H1 (cell line): ENCODE results near the gene SLC9A3. TPM values are rescaled to one million over a fixed set of nuclear protein-coding genes. Genes with fewer than 3 reads are reported as not detected.

Source experiments
- CTCF ChIA-PET: fragments of 300-600 bp; sonication (Branson Sonifier 250); formaldehyde crosslinking; loops from one replicate; lab custom pipeline; 2021; ENCODE audit not compliant: partially characterized antibody; lab: Charles Lee
- POLR2A ChIA-PET: fragments of 300-600 bp; sonication (Branson Sonifier 250); formaldehyde crosslinking; loops from one replicate; lab custom pipeline; 2021; ENCODE audit warnings: inconsistent platforms; ENCODE audit not compliant: partially characterized antibody; lab: Charles Lee
- DNase-seq, 2 experiments: peaks; one replicate each; pipeline versions ENCODE4 v3.0.0 to v3.0.0-alpha.2; 2010 to 2022; ENCODE audit warnings: low spot score in 2 of 2, low read depth in 1 of 2, mixed read lengths in 1 of 2
- FAIRE-seq: peaks from 2 replicates; lab custom pipeline; 2011; peaks lifted over from hg19 to GRCh38; lab: Jason Lieb, UNC
- H2AFZ ChIP-seq: 2 replicates; pipeline ENCODE4 v1.8.1; 2012; ENCODE audit warnings: low read length, inconsistent platforms
- H2AK5ac ChIP-seq: 2 replicates; pipeline ENCODE4 v1.6.1; 2013; ENCODE audit warnings: low read depth, low read length
- H2BK120ac ChIP-seq: replicated peaks from 2 replicates; pipeline ENCODE3; 2013; ENCODE audit warnings: low read depth, low read length, inconsistent platforms
- H2BK12ac ChIP-seq: 2 replicates; pipeline ENCODE4 v1.6.1; 2013; ENCODE audit warnings: low read depth, low read length
- H2BK15ac ChIP-seq: 2 replicates; pipeline ENCODE4 v1.6.1; 2013; ENCODE audit warnings: low read length
- H2BK20ac ChIP-seq: 2 replicates; pipeline ENCODE4 v1.6.1; 2013; ENCODE audit warnings: low read length
- H2BK5ac ChIP-seq: 2 replicates; pipeline ENCODE4 v1.6.1; 2013; ENCODE audit warnings: low read depth, low read length
- H3K14ac ChIP-seq: 2 replicates; pipeline ENCODE4 v1.6.1; 2013; ENCODE audit warnings: inconsistent platforms; ENCODE audit not compliant: insufficient read length
- H3K18ac ChIP-seq: 2 replicates; pipeline ENCODE4 v1.6.1; 2013; ENCODE audit warnings: low read length; ENCODE audit errors: extremely low read depth
- H3K23ac ChIP-seq: 2 replicates; pipeline ENCODE4 v1.6.1; 2013; ENCODE audit warnings: inconsistent platforms; ENCODE audit not compliant: insufficient read length
- H3K23me2 ChIP-seq: 2 replicates; pipeline ENCODE4 v1.6.1; 2013; ENCODE audit warnings: low read depth, low read length
- H3K27ac ChIP-seq: 2 replicates; pipeline ENCODE4 v1.6.1; 2011; ENCODE audit warnings: low read depth, low read length, inconsistent platforms
- H3K27me3 ChIP-seq, 4 experiments: replicated peaks in 1 of 4; 1 replicate in 1 of 4; 2 replicates in 3 of 4; pipeline versions ENCODE4 v1.6.1 to v1.8.1; 2011 to 2013; ENCODE audit warnings: low read length in 3 of 4, mild to moderate bottlenecking in 3 of 4, inconsistent platforms in 2 of 4, mixed read lengths in 2 of 4, moderate library complexity in 1 of 4; ENCODE audit not compliant: control insufficient read depth in 3 of 4, insufficient read depth in 3 of 4; ENCODE audit errors: extremely low read depth in 1 of 4
- H3K36me3 ChIP-seq, 4 experiments: 2 replicates each; pipeline versions ENCODE4 v1.6.1 to v1.8.1; 2011 to 2013; ENCODE audit warnings: mild to moderate bottlenecking in 4 of 4, low read length in 3 of 4, moderate library complexity in 2 of 4, control low read depth in 1 of 4, inconsistent platforms in 1 of 4; ENCODE audit not compliant: insufficient read depth in 4 of 4, control insufficient read depth in 2 of 4
- H3K4ac ChIP-seq: replicated peaks from 2 replicates; pipeline ENCODE3; 2013; ENCODE audit warnings: low read length, low read depth, mixed read lengths, inconsistent platforms; ENCODE audit not compliant: insufficient read length
- H3K4me1 ChIP-seq, 4 experiments: replicated peaks in 1 of 4; 1 replicate in 1 of 4; 2 replicates in 3 of 4; pipeline versions ENCODE4 v1.6.1 to v1.8.1; 2011 to 2013; ENCODE audit warnings: low read length in 3 of 4, inconsistent platforms in 2 of 4, mixed read lengths in 1 of 4; ENCODE audit not compliant: insufficient read depth in 4 of 4, control insufficient read depth in 3 of 4
- H3K4me2 ChIP-seq, 2 experiments: 2 replicates each; pipeline versions ENCODE4 v1.6.1 to v1.8.1; 2011 to 2013; ENCODE audit warnings: low read depth in 2 of 2, low read length in 2 of 2, control low read depth in 1 of 2, inconsistent platforms in 1 of 2, mild to moderate bottlenecking in 1 of 2; ENCODE audit not compliant: insufficient read depth in 1 of 2
- H3K4me3 ChIP-seq, 4 experiments: fragments of 200-600, 300-600 bp in 1 of 4; sonication (generic), shearing (Covaris generic), sonication (Bioruptor Twin) in 1 of 4; 2 replicates each; pipeline versions ENCODE4 v1.5.1 to v1.8.1; 2011 to 2016; ENCODE audit warnings: low read length in 4 of 4, low read depth in 3 of 4, control low read depth in 2 of 4, inconsistent platforms in 2 of 4, mild to moderate bottlenecking in 2 of 4, mixed read lengths in 1 of 4, moderate library complexity in 1 of 4; ENCODE audit not compliant: insufficient read depth in 2 of 4; ENCODE audit errors: extremely low read depth in 1 of 4
- H3K56ac ChIP-seq: replicated peaks from 2 replicates; pipeline ENCODE3; 2013; ENCODE audit warnings: low read depth, mild to moderate bottlenecking, mixed read lengths, low read length, inconsistent platforms; ENCODE audit not compliant: insufficient read length
- H3K79me1 ChIP-seq: 2 replicates; pipeline ENCODE4 v1.6.1; 2013; ENCODE audit warnings: low read depth, low read length, control low read depth
- H3K79me2 ChIP-seq, 2 experiments: 2 replicates each; pipeline versions ENCODE4 v1.6.1 to v1.8.1; 2012 to 2013; ENCODE audit warnings: low read length in 2 of 2, mild to moderate bottlenecking in 2 of 2, inconsistent platforms in 1 of 2; ENCODE audit not compliant: insufficient read depth in 2 of 2, control insufficient read depth in 1 of 2
- H3K9ac ChIP-seq, 4 experiments: replicated peaks in 1 of 4; 1 replicate in 1 of 4; 2 replicates in 3 of 4; pipeline versions ENCODE4 v1.6.1 to v1.8.1; 2011 to 2013; ENCODE audit warnings: low read depth in 3 of 4, low read length in 3 of 4, control low read depth in 2 of 4, mild to moderate bottlenecking in 2 of 4, moderate library complexity in 2 of 4, inconsistent platforms in 1 of 4; ENCODE audit errors: extremely low read depth in 1 of 4
- H3K9me3 ChIP-seq, 2 experiments: 2 replicates each; pipeline versions ENCODE4 v1.6.1 to v1.8.1; 2012 to 2013; ENCODE audit warnings: mild to moderate bottlenecking in 2 of 2, moderate library complexity in 2 of 2, control low read depth in 1 of 2, inconsistent platforms in 1 of 2, low read depth in 1 of 2, low read length in 1 of 2, mixed read lengths in 1 of 2; ENCODE audit not compliant: insufficient read depth in 2 of 2
- H4K20me1 ChIP-seq, 2 experiments: replicated peaks in 1 of 2; 2 replicates each; pipeline versions ENCODE3 to v1.8.1; 2011 to 2013; ENCODE audit warnings: inconsistent platforms in 2 of 2, low read length in 2 of 2, mild to moderate bottlenecking in 1 of 2; ENCODE audit not compliant: insufficient read depth in 2 of 2, control insufficient read depth in 1 of 2
- H4K5ac ChIP-seq: 2 replicates; pipeline ENCODE4 v1.6.1; 2013; ENCODE audit warnings: low read length, low read depth, mixed read lengths, inconsistent platforms; ENCODE audit not compliant: insufficient read length
- H4K8ac ChIP-seq: 2 replicates; pipeline ENCODE4 v1.8.0; 2013; ENCODE audit warnings: mild to moderate bottlenecking, moderate library complexity, low read length, inconsistent platforms; ENCODE audit not compliant: insufficient read depth; ENCODE audit errors: extremely low read depth
- H4K91ac ChIP-seq: replicated peaks from 2 replicates; pipeline ENCODE3; 2013; ENCODE audit warnings: low read length, mixed read lengths, inconsistent platforms; ENCODE audit not compliant: insufficient read length
- EP300 ChIP-seq, 2 experiments: IDR thresholded peaks; 1 replicate in 1 of 2; 2 replicates in 1 of 2; pipeline ENCODE4 v1.6.1; 2011 to 2012; ENCODE audit warnings: low read depth in 2 of 2, low read length in 2 of 2, mild to moderate bottlenecking in 2 of 2, borderline replicate concordance in 1 of 2, inconsistent platforms in 1 of 2, moderate library complexity in 1 of 2
- MAX ChIP-seq: IDR thresholded peaks from 2 replicates; pipeline ENCODE4 v1.6.1; 2012; ENCODE audit warnings: inconsistent platforms
- NRF1 ChIP-seq: IDR thresholded peaks from 2 replicates; pipeline ENCODE4 v1.6.1; 2011; ENCODE audit warnings: mild to moderate bottlenecking, low read depth, low read length, improper control_type of control experiment
- WGBS, 2 experiments: shearing (Covaris generic) in 1 of 2; methylation state at CpG; one replicate each; pipeline versions ENCODE4 v1.1.6 to v1.1.7; 2013 to 2015; ENCODE audit warnings: low lambda C conversion rate in 2 of 2, mixed read lengths in 2 of 2, inconsistent platforms in 1 of 2, low coverage in 1 of 2, missing lambda C conversion rate in 1 of 2; ENCODE audit not compliant: insufficient replicate concordance in 2 of 2, insufficient coverage in 1 of 2, insufficient read length in 1 of 2; ENCODE audit errors: extremely low coverage in 1 of 2, missing lambda C conversion rate in 1 of 2; 5-methylcytosine and 5-hydroxymethylcytosine counted together
- polyA plus RNA-seq, 7 experiments: library from polyadenylated mRNA; depleted of rRNA in 3 of 7; stranded (reverse) in 5 of 7; unstranded in 2 of 7; fragments of >200 nt in 5 of 7; fragments of 200-250 nt in 2 of 7; gene quantifications; 1 replicate in 5 of 7; 2 replicates in 1 of 7; 4 replicates in 1 of 7; pipeline versions ENCODE4 v1.2.1 to v1.2.3, GENCODE V29; 2011 to 2013; ENCODE audit warnings: missing spikeins in 2 of 7, mixed read lengths in 2 of 7
- total RNA-seq: library from RNA; stranded (reverse); fragmentation: NEBNext Ultra II Directional; extraction: Animal tissue kit (Norgen Biotek cat#: 25700); gene quantifications from 2 replicates; pipeline ENCODE4 v1.2.1, GENCODE V29; 2021

SLC9A3 gene
- total and polyA plus RNA-seq, 2 of the 8 experiments (the other 6 are each of a cell fraction or from before 2014, with no cell fraction given) = 0.95 to 1.0 TPM

- H3K56ac ChIP-seq = no peak overlapping the region
- H3K4me2 ChIP-seq = no peak overlapping the region
- no peak overlapping the region for H3K27ac ChIP-seq
- H3K27me3 ChIP-seq = peaks cover 0 to 6% (median 2%) of the 10 kb centered on the region in 4 experiments; a peak in 2 of 7 replicates
- H3K23me2 ChIP-seq = no peaks in the 10 kb centered on the region; the same call in 1 of the 2 replicates
- H2BK120ac ChIP-seq = no peak overlapping the region
- DNase-seq (no peak), FAIRE-seq (no peak)
- no peak overlapping the region for H2BK15ac ChIP-seq
- H2BK5ac ChIP-seq = no peak overlapping the region
- no peak overlapping the region for H2AFZ ChIP-seq
- no peak overlapping the region for H3K18ac ChIP-seq
- no peak overlapping the region for H3K9ac ChIP-seq
- H3K79me2 ChIP-seq = no peaks in the 10 kb centered on the region
- no peak overlapping the region for H2AK5ac ChIP-seq
- no peaks in the 10 kb centered on the region for H3K9me3 ChIP-seq
- no peaks in the 10 kb centered on the region for H4K20me1 ChIP-seq
- H3K79me1 ChIP-seq = no peaks in the 10 kb centered on the region
- no peak overlapping the region for H3K4ac ChIP-seq
- WGBS, 2 experiments = 96% methylated on average over 12 of the region's 14 CpGs; no CpG with 5 or more reads in 1 of the 2 experiments
- no peaks in the 10 kb centered on the region for H3K36me3 ChIP-seq
- ChIA-PET CTCF (interaction anchor here (0.6 to 1.3 kb wide), 2 partner anchors 147 to 172 kb away, joined by 3 read pairs; no protein-coding TSS in a partner anchor), POLR2A (no interaction called here)
- no peak overlapping the region for H2BK12ac ChIP-seq
- no peak overlapping the region for H4K91ac ChIP-seq
- H3K23ac ChIP-seq = no peak overlapping the region
- H4K8ac ChIP-seq = no peak overlapping the region
- H3K4me3 ChIP-seq = no peak overlapping the region
- no peak overlapping the region for H3K14ac ChIP-seq
- H2BK20ac ChIP-seq = no peak overlapping the region
- no peaks in the 10 kb centered on the region for H3K4me1 ChIP-seq
- no peak overlapping the region for H4K5ac ChIP-seq
- TF ChIP-seq NRF1 (no peak), EP300 (IDR thresholded peaks at IDR 0.05; ENCODE audit: borderline replicate concordance in 1 of 2, low read depth in 2 of 2, low read length in 2 of 2) (no peak), MAX (no peak)
Observed at GRCh38 chr5:546376-546908, 22.2 kb upstream of the SLC9A3 start.
